Measurements from ENCODE around the gene IKBKE.

GRCh38 chr1:206472454-206472853, 2.2 kb downstream of the IKBKE start:
- TF ChIP-seq TAF1 (IDR thresholded peaks at IDR 0.05; ENCODE audit: borderline replicate concordance, low read depth, low read length): no peak
- no peak for TF ChIP-seq POLR2A (IDR thresholded peaks at IDR 0.05; ENCODE audit: low read depth, low read length)
